HepG2 (cell line): ENCODE data around the gene ZFP64. TPM values are rescaled to one million over a fixed set of nuclear protein-coding genes. Genes with fewer than 3 reads are reported as not detected.

ENCODE experiments used
- ATAC-seq: fragments of 200-7000 bp; cut with Tn5 transposase; 3 replicates; pipeline ENCODE4 v1.9.1; 2020; ENCODE audit warnings: mild to moderate bottlenecking, moderate library complexity
- BruUV-seq: library from RNA; stranded (reverse); fragments of 400-500 nt; replicated peaks from 2 replicates; lab custom pipeline; 2021; lab: Mats Ljungman, UMichigan
- CTCF ChIA-PET: fragments of 300-600 bp; formaldehyde crosslinking; extraction: SDS; loops from one replicate; lab custom pipeline; 2021; ENCODE audit warnings: low total read pairs, inconsistent platforms, low intra/inter-chr PET ratio; lab: Yijun Ruan, JAX
- POLR2A ChIA-PET: fragments of 350-600 bp; sonication (Branson Sonifier 250); formaldehyde crosslinking; loops from one replicate; lab custom pipeline; 2020; ENCODE audit warnings: antibody characterized with exemption, inconsistent platforms; lab: Yijun Ruan, JAX
- DNase-seq: peaks from one replicate; pipeline ENCODE4 v3.0.0-alpha.2; 2015; ENCODE audit warnings: low spot score
- FAIRE-seq: peaks from 3 replicates; lab custom pipeline; 2011; peaks lifted over from hg19 to GRCh38; lab: Jason Lieb, UNC
- H2AFZ ChIP-seq: one replicate; pipeline ENCODE4 v1.6.1; 2011; ENCODE audit warnings: low read length, inconsistent platforms
- H3K27ac ChIP-seq: fragments of 300-600 bp; 3 replicates; pipeline ENCODE4 v1.8.0; 2011; ENCODE audit warnings: mixed run types, mild to moderate bottlenecking, mixed read lengths, low read length, inconsistent platforms; ENCODE audit not compliant: insufficient read depth; ENCODE audit errors: extremely low read length
- H3K27me3 ChIP-seq, 2 experiments: fragments of 200-600 bp in 1 of 2; 2 replicates in 1 of 2; 3 replicates in 1 of 2; pipeline versions ENCODE4 v1.6.0 to v1.8.0; 2011; ENCODE audit warnings: low read length in 2 of 2, mild to moderate bottlenecking in 2 of 2, moderate library complexity in 2 of 2, inconsistent platforms in 1 of 2; ENCODE audit not compliant: insufficient read depth in 2 of 2, control insufficient read depth in 1 of 2
- H3K36me3 ChIP-seq, 2 experiments: fragments of 200-600 bp in 1 of 2; replicated peaks in 1 of 2; 2 replicates in 1 of 2; 3 replicates in 1 of 2; pipeline versions ENCODE4 v1.5.1 to v1.8.0; 2011; ENCODE audit warnings: low read length in 2 of 2, inconsistent platforms in 1 of 2; ENCODE audit not compliant: insufficient read depth in 2 of 2, control insufficient read depth in 1 of 2
- H3K4me1 ChIP-seq: 2 replicates; pipeline ENCODE4 v1.5.1; 2012; ENCODE audit warnings: low read length, inconsistent platforms; ENCODE audit not compliant: insufficient read depth
- H3K4me2 ChIP-seq: 2 replicates; pipeline ENCODE4 v1.6.0; 2011; ENCODE audit warnings: low read depth, low read length, inconsistent platforms
- H3K4me3 ChIP-seq, 3 experiments: fragments of 200-600 bp in 1 of 3; sonication (generic), shearing (Covaris generic) in 1 of 3; replicated peaks in 1 of 3; 2 replicates each; pipeline ENCODE4 v1.5.1; 2011 to 2016; ENCODE audit warnings: low read length in 3 of 3, inconsistent platforms in 2 of 3, low read depth in 2 of 3, mild to moderate bottlenecking in 2 of 3, control low read depth in 1 of 3, mixed read lengths in 1 of 3; ENCODE audit not compliant: insufficient read depth in 1 of 3
- H3K79me2 ChIP-seq: one replicate; pipeline ENCODE4 v1.6.1; 2011; ENCODE audit warnings: low read length, inconsistent platforms; ENCODE audit not compliant: insufficient read depth
- H3K9ac ChIP-seq: 2 replicates; pipeline ENCODE4 v1.6.0; 2011; ENCODE audit warnings: mild to moderate bottlenecking, low read depth, low read length, inconsistent platforms; ENCODE audit not compliant: insufficient read depth
- H3K9me3 ChIP-seq: 2 replicates; pipeline ENCODE4 v1.5.1; 2012; ENCODE audit warnings: mild to moderate bottlenecking, low read length
- H4K20me1 ChIP-seq: 2 replicates; pipeline ENCODE4 v1.6.0; 2011; ENCODE audit warnings: inconsistent platforms, mild to moderate bottlenecking, low read length, moderate library complexity; ENCODE audit not compliant: insufficient read depth
- FOXA3 ChIP-seq: IDR thresholded peaks from 2 replicates; pipeline ENCODE4 v1.6.1; 2016; ENCODE audit warnings: missing genetic modification reagents, missing compliant biosample characterization
- GATAD2A ChIP-seq: IDR thresholded peaks from 2 replicates; pipeline ENCODE4 v1.6.1; 2016
- HHEX ChIP-seq: IDR thresholded peaks from 2 replicates; pipeline ENCODE4 v1.6.1; 2016; ENCODE audit warnings: control low read depth
- KAT2B ChIP-seq: fragments of 150-350 bp; IDR thresholded peaks from 2 replicates; pipeline ENCODE4 v1.6.1; 2014; ENCODE audit warnings: low read depth, low read length, borderline replicate concordance
- NR1H2 ChIP-seq: sonication (generic); formaldehyde crosslinking; IDR thresholded peaks from 2 replicates; pipeline ENCODE4 v1.8.1; 2022; ENCODE audit warnings: low read depth, missing genetic modification reagents, borderline replicate concordance
- ONECUT2 ChIP-seq: sonication (generic); formaldehyde crosslinking; IDR thresholded peaks from 2 replicates; pipeline ENCODE4 v1.4.0; 2020; ENCODE audit warnings: missing genetic modification reagents
- ZFP36 ChIP-seq: fragments of 150-350 bp; IDR thresholded peaks from 2 replicates; pipeline ENCODE4 v1.6.1; 2018; ENCODE audit warnings: borderline replicate concordance, low read length, low read depth; ENCODE audit not compliant: partially characterized antibody
- ZNF34 ChIP-seq: sonication (generic); formaldehyde crosslinking; IDR thresholded peaks from 2 replicates; pipeline ENCODE4 v1.4.0; 2020; ENCODE audit warnings: mild to moderate bottlenecking, missing genetic modification reagents, borderline replicate concordance
- WGBS: methylation state at CpG from one replicate; pipeline ENCODE4 v1.1.6; 2017; ENCODE audit warnings: low lambda C conversion rate; 5-methylcytosine and 5-hydroxymethylcytosine counted together
- in situ Hi-C: cut with HindIII; loops from 2 replicates; pipeline ENCODE4 v1.10.0; 2017; ENCODE audit warnings: low pct_unique_long_range_greater_than_20kb; ENCODE audit not compliant: extremely low pct_ligation_motif_present
- intact Hi-C: fragments of 100-400 bp; cut with micrococcal nuclease; formaldehyde crosslinking; loops from one replicate; pipeline ENCODE4 v1.10.0; 2022; ENCODE audit not compliant: unreplicated experiment
- polyA plus RNA-seq, 8 experiments: library from polyadenylated mRNA; depleted of rRNA in 3 of 8; stranded (reverse) in 7 of 8; unstranded in 1 of 8; fragments of >200 nt; fragmentation: Illumina TruSeq in 4 of 8; extraction: Trizol in 4 of 8; gene quantifications; 2 replicates each; pipeline versions ENCODE4 v1.2.1 to v1.2.3, GENCODE V29; 2011 to 2016; ENCODE audit warnings: low read depth in 4 of 8, missing spikeins in 1 of 8, mixed read lengths in 1 of 8; ENCODE audit not compliant: insufficient read depth in 1 of 8
- total RNA-seq, 5 experiments: library from RNA; depleted of rRNA; stranded (reverse); fragments of >200 nt; fragmentation: Illumina TruSeq; extraction: Trizol; gene quantifications; 2 replicates each; pipeline ENCODE4 v1.2.3, GENCODE V29; 2016; ENCODE audit warnings: low read depth in 1 of 5
- TF ChIP-seq, protein P1 (sequence below): sonication (generic); formaldehyde crosslinking; IDR thresholded peaks from 2 replicates; pipeline ENCODE4 v1.5.0; 2020; ENCODE audit warnings: mild to moderate bottlenecking, missing genetic modification reagents
- TF ChIP-seq, protein P2 (sequence below): sonication (generic); formaldehyde crosslinking; IDR thresholded peaks from 2 replicates; pipeline ENCODE4 v1.4.0; 2020; ENCODE audit warnings: mild to moderate bottlenecking, missing genetic modification reagents
- TF ChIP-seq, protein P3 (sequence below): sonication (generic); formaldehyde crosslinking; IDR thresholded peaks from 2 replicates; pipeline ENCODE4 v1.5.1; 2020; ENCODE audit warnings: mild to moderate bottlenecking, missing genetic modification reagents

The ZFP64 gene
- total and polyA plus RNA-seq, 2 of the 13 experiments (the other 11 are each of a cell fraction or from before 2014, with no cell fraction given): 12.0 to 24.3 TPM

DNA sequence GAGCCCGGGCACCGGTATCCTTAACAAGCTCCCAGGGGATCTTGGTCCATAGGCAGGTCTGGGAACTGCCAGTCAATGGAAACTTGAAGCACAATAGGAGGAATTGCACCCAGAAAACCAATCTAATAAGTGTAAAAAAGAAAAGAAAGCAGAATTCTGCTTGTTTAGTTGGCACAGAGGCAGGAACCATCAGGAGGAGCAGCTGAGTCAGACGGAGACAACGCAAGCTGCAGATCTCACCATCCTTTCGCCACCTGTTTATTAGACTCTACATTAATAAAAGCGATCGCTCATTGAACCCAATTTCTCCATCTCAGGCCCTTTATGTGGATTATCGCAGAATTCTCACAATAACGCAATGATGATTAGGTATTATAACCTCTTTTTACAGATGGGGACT is 9.8 kb downstream of the ZFP64 start (continued):
- TF ChIP-seq, protein P1, sequence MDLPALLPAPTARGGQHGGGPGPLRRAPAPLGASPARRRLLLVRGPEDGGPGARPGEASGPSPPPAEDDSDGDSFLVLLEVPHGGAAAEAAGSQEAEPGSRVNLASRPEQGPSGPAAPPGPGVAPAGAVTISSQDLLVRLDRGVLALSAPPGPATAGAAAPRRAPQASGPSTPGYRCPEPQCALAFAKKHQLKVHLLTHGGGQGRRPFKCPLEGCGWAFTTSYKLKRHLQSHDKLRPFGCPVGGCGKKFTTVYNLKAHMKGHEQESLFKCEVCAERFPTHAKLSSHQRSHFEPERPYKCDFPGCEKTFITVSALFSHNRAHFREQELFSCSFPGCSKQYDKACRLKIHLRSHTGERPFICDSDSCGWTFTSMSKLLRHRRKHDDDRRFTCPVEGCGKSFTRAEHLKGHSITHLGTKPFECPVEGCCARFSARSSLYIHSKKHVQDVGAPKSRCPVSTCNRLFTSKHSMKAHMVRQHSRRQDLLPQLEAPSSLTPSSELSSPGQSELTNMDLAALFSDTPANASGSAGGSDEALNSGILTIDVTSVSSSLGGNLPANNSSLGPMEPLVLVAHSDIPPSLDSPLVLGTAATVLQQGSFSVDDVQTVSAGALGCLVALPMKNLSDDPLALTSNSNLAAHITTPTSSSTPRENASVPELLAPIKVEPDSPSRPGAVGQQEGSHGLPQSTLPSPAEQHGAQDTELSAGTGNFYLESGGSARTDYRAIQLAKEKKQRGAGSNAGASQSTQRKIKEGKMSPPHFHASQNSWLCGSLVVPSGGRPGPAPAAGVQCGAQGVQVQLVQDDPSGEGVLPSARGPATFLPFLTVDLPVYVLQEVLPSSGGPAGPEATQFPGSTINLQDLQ (CRISPR knock-in tag): no peak

DNA sequence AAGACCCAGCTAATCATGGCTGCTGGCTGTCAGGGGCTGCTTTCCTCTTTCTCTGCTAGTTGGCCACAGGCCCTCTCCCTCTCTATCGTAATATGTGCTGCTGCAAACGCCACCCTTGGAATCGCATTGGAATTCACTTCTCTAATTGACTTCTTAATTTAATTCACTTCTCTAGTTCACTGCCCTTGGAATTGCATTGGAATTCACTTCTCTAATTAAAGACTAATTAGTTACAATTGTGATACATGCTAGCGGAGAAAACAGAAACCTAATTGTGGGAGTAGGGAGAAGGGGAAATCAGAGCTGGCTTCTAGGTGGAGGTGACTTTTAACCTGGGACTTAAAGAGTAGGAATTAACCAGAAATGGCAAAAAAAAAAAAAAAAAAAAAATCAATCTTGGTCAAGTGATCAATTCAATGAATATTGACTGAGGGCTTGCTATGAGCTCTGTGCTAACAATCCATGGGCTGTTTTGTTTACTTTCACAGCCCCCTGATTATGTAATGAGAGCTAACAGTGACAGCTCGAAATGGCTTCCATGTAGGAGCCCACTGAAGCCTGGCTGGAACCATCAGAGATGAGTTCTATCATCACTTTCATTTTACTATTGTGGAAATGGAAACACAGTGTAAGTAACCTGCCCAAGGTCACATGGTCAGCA is 11.3 kb downstream of the ZFP64 start:
- BruUV-seq: no TSS peak
- ChIA-PET POLR2A (no interaction called here), CTCF (no interaction called here)
- Histone ChIP-seq H3K79me2 (no peaks in the 10 kb centered on the region), H3K36me3 (peaks cover 11 to 20% of the 10 kb centered on the region in 2 experiments), H2AFZ (no peak overlapping the region), H3K9me3 (no peaks in the 10 kb centered on the region), H3K4me1 (peaks cover 5% of the 10 kb centered on the region), H3K27me3 (no peaks in the 10 kb centered on the region), H4K20me1 (no peaks in the 10 kb centered on the region), H3K9ac (no peak overlapping the region), H3K4me2 (no peak overlapping the region), H3K4me3 (no peak overlapping the region), H3K27ac (no peak overlapping the region)
- ATAC-seq (no peak; the same call in none of the 3 replicates), DNase-seq (no peak), FAIRE-seq (no peak)
- WGBS: 93% methylated on average over 5 of the region's 5 CpGs
- intact Hi-C loops (no loop called here), in situ Hi-C loops (no loop called here)
- no peak for TF ChIP-seq NR1H2 (CRISPR knock-in tag)
- TF ChIP-seq GATAD2A (CRISPR knock-in tag): peak; percentile 32; the same call in 1 of the 2 replicates
- TF ChIP-seq FOXA3 (CRISPR knock-in tag): peak; percentile 21; the same call in 1 of the 2 replicates
- TF ChIP-seq, protein P2, sequence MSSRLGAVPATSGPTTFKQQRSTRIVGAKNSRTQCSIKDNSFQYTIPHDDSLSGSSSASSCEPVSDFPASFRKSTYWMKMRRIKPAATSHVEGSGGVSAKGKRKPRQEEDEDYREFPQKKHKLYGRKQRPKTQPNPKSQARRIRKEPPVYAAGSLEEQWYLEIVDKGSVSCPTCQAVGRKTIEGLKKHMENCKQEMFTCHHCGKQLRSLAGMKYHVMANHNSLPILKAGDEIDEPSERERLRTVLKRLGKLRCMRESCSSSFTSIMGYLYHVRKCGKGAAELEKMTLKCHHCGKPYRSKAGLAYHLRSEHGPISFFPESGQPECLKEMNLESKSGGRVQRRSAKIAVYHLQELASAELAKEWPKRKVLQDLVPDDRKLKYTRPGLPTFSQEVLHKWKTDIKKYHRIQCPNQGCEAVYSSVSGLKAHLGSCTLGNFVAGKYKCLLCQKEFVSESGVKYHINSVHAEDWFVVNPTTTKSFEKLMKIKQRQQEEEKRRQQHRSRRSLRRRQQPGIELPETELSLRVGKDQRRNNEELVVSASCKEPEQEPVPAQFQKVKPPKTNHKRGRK (CRISPR knock-in tag): 0 out of 2 replicates have a peak, but pooled peaks have one; percentile 28
- TF ChIP-seq ONECUT2 (CRISPR knock-in tag): peak; percentile 75
- TF ChIP-seq HHEX (CRISPR knock-in tag): peak; percentile 55; the same call in 1 of the 2 replicates
- TF ChIP-seq, protein P3, sequence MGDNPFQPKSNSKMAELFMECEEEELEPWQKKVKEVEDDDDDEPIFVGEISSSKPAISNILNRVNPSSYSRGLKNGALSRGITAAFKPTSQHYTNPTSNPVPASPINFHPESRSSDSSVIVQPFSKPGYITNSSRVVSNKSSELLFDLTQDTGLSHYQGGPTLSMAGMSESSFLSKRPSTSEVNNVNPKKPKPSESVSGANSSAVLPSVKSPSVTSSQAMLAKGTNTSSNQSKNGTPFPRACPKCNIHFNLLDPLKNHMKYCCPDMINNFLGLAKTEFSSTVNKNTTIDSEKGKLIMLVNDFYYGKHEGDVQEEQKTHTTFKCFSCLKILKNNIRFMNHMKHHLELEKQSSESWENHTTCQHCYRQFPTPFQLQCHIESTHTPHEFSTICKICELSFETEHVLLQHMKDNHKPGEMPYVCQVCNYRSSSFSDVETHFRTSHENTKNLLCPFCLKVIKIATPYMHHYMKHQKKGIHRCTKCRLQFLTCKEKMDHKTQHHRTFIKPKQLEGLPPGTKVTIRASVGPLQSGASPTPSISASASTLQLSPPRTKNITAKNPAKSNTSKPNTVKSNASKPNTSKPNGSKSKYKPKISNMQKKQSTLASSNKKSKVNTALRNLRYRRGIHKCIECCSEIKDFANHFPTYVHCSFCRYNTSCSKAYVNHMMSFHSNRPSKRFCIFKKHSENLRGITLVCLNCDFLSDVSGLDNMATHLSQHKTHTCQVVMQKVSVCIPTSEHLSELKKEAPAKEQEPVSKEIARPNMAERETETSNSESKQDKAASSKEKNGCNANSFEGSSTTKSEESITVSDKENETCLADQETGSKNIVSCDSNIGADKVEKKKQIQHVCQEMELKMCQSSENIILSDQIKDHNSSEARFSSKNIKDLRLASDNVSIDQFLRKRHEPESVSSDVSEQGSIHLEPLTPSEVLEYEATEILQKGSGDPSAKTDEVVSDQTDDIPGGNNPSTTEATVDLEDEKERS (CRISPR knock-in tag): no peak
- no peak for TF ChIP-seq ZNF34 (CRISPR knock-in tag)
- peak; percentile 67 for TF ChIP-seq KAT2B
- peak; percentile 94 for TF ChIP-seq ZFP36
